Measurements from ENCODE around the gene NPIPB8. TPM values are rescaled to one million over a fixed set of nuclear protein-coding genes. Genes with fewer than 3 reads are reported as not detected.
"Not testable (repeated sequence)": the region's sequence is repeated elsewhere in the genome, so short reads cannot be mapped to it uniquely, and the experiment has no call there.

NPIPB8 gene
- total RNA-seq, 1 donor from 2014 or later = 1.6 TPM

DNA sequence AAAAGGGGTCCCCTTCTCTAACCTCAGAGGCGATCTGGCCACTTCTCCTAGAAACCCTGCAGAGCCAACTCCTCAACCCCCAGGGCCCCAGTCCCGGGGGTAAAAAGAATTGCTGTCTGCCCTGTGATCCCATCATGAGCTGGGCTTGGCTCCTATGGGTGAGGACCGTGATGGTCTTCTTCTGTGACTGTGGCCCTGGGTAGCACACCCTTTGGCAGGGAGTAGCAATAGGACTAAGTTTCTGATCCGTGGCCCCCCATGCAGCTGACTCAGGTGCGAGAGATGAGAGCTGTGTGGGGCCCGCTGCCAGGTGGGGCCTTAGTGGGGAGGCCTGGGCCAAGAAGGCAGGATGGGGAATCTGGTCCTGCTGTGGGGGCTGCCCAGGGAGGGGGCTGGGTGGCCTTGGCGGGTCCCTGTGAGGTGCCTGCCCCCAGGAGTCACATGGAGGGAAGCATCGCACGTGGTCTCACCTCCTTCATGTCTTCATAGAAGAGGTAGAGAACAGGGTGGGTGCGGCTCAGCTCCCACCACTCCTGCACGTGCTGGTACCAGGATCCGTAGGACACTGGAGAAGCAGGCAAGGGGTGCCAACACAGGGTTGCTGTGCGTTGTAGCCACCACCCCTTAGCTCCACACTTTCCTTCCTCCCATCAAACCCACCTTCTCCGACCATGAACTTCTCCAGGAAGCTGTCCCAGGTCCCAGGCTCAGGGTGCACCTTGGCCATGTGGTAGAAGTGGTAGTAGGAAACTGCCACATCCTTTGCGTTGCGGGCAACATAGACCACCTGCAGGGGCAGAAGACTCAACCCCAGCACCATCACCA lies 31.4 kb upstream of the NPIPB8 start:
- intact Hi-C loops (cut with micrococcal nuclease) = no loop called here

DNA sequence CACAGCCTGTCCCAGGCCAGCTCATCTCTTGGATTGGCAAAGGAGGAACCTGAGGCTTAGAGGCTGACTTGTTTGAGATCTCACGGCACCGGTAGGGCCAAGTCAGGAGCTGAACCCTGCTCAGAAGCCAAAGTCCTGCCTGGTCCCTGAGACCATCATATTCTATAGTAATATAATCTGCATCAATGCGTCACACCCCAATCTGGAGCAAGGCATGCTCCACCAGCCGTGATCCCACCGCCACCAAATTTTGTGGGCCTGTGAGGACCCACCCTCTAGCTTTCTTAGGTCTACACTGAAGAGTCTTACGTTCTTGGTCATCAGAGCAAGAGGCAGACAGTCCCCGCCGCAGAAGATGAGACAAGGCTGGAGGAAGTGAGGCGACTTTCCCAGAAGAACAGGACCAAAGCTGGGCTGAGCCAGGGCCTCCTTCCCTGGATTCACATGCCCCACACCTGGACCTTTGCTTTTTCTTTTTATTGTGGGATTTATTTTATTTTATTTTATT lies 30.7 kb upstream of the NPIPB8 start:
- intact Hi-C loops (cut with micrococcal nuclease) = no loop called here

DNA sequence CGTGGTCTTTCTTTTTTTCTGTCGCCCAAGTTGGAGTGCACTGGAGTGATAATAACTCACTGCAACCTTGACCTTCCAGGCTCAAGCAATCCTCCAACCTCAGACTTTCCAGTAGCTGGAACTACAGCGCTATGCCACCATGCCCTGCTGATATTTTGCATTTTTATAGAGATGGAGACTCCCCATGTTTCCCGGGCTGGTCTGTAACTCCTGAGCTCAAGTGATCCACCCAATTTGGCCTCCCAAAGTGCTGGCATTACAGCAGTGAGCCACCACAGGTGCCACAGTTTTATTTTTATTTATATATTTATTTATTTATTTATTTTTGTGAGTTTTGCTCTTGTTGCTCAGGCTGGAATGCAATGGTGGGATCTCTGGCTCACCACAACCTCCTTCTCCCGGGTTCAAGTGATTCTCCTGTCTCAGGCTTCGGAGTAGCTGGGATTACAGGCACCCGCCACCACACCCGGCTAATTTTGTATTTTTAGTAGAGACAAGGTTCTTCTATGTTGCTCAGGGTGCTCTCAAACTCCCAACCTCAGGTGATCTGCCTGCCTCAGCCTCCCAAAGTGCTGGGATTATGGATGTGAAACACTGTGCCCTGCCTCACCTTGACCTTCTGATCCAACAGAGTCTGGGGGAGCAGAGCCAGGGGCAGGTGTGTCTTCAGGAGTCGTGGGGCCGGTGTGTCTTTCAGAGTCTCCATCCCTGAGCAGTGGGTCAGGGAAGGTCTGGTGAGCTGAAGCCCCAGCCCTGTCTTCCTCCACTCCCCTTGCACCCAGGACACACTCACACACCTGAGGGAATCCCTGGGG lies 30.0 kb upstream of the NPIPB8 start:
- intact Hi-C loops (cut with micrococcal nuclease) = not testable (repeated sequence)

- intact Hi-C loops (cut with micrococcal nuclease) = not testable (repeated sequence)
These were observed 29.4 kb upstream of the NPIPB8 start for GRCh38 chr16:28608496-28608808.

- intact Hi-C loops (cut with micrococcal nuclease) = not testable (repeated sequence)
These were observed 28.8 kb upstream of the NPIPB8 start for GRCh38 chr16:28608867-28609596.

GRCh38 chr16:28609631-28610594 lies 28.0 kb upstream of the NPIPB8 start, which contains the start of gene SULT1A1:
SULT1A1 (minus strand) TSS chr16:28610044; CDS start chr16:28608855, 1,189 bp downstream.
- intact Hi-C loops (cut with micrococcal nuclease) = no loop called here

DNA sequence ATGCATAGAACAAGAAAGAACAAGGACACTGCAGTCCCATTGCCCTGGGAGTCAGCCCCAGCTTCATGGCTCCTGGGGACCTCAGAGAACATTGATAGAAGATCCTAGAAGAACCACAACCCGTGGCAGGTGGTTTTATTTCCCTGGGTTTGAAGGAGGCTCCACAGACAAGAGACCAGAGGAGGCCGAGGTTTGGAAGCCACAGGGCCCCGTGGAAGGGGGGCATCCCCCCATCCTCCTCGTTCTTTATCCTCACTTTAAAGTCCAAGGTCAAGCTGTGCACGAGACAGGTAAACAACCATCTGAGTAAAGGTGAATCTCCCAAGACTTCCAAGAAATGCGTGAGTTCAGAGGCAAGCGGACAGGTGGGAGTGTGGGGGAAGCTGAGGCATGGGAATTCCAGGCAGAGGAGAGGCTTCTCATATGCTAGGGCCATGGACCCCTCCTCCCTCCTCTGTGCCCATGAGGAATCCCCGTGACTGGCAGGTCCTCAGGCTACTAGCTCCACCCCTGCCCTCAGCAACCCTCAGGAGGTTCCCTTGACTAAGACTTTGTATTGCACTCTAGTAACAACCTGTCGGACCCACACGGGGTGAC lies 27.2 kb upstream of the NPIPB8 start:
- intact Hi-C loops (cut with micrococcal nuclease) = no loop called here

DNA sequence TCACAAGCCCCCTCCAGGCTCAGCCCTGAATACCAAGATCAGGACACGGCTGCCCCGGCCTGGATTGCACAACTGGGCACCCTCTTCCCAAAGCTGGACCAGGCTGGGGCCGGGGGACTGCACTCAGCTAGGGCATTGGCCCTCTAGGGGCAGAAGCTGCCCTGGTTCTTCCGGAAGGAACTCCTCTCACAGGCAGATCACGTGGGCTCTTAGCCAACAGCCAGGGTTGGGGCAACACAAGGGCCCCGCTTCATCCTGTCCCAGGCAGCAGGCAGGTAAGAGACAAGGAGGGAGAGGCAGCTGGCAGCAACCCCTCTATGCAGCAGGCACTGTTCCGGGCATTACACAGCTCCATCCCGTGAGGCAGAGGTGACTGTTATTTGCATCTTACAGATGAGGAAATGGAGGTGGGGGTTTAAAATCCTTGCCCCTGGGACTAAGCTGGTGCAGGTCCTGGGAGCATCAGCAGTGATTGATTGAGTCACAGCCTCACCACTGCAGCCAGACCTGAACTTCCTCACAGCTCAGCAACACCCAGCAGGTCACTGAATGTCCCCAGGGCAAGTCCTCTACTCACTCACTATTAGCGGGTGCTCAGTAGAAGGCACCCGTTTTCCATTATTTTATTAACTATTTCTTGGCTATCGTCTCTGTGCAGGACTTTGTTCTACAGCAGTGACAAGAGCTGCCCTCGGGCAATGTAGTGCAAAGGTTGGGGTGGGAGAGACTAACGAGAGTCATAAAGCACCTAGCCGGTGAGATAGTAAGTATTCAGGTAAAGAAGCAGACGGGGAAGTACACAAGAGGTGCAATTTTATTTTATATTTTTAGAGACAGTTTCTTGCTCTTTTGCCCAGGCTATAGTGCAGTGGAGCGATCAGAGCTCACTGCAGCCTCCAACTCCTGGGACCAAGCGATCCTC lies 25.2 kb upstream of the NPIPB8 start:
- intact Hi-C loops (cut with micrococcal nuclease) = not testable (repeated sequence)

- intact Hi-C loops (cut with micrococcal nuclease) = not testable (repeated sequence)
These were observed 24.0 kb upstream of the NPIPB8 start for GRCh38 chr16:28613912-28614311.

- intact Hi-C loops (cut with micrococcal nuclease) = not testable (repeated sequence)
These were observed 23.3 kb upstream of the NPIPB8 start for GRCh38 chr16:28614561-28614960.

GRCh38 chr16:28615486-28616223 lies 22.2 kb upstream of the NPIPB8 start:
- intact Hi-C loops (cut with micrococcal nuclease) = not testable (repeated sequence)

DNA sequence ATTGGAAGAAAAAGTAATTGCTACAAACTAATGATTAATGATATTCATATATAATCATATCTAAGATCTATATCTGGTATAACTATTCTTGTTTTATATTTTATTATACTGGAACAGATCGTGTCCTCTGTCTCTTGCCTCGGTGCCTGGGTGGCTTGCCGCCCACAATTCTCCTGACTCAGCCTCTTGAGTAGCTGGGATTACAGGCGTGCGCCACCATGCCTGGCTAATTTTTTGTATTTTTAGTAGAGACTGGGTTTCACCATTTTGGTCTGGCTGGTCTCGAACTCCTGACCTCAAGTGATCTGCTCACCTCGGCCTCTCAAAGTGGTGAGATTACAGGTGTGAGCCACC lies 21.7 kb upstream of the NPIPB8 start:
- intact Hi-C loops (cut with micrococcal nuclease) = not testable (repeated sequence)

GRCh38 chr16:28616636-28617035 lies 21.2 kb upstream of the NPIPB8 start:
- intact Hi-C loops (cut with micrococcal nuclease) = no loop called here

DNA sequence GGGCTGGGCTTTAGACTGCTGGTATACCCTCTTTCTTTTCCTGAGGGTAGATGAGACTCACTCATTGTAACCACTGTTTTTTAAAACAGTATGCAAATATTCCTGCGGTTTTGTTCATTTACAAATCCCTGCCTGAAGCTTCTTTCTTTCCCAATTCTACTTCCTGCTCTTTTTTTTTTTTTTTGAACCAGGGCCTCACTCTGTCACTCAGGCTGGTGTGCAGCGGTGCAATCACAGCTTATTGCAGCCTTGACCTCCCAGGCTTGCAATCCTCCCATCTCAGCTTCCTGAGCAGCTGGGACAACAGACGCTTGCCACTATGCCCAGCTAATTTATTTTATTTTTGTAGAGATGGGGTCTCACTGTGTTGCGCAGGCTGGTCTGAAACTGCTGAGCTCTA lies 20.0 kb upstream of the NPIPB8 start:
- intact Hi-C loops (cut with micrococcal nuclease) = no loop called here

DNA sequence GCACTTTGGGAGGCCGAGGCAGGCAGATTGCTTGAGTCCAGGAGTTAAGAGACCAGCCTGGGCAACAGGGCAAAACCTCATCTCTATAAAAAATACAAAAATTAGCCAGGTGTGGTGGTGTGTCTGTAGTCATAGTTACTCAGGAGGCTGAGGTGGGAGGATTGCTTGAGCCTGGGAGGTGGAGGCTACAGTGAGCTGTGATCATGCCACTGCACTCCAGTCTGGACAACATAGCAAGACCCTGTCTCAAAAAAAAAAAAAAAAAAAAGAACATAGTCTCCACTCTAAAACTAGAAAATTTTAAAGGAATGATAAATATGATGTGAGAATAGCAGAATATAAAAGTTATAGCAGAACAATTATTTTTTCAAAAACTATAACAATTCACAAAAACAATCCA lies 17.5 kb upstream of the NPIPB8 start:
- intact Hi-C loops (cut with micrococcal nuclease) = loop anchor here (10.0 kb wide), 1 partner anchor 126 kb away; the partner anchor contains the start of genes APOBR and CLN3

GRCh38 chr16:28621481-28622155 lies 16.2 kb upstream of the NPIPB8 start:
- intact Hi-C loops (cut with micrococcal nuclease) = loop anchor here (10.0 kb wide), 1 partner anchor 127 kb away; the partner anchor contains the start of genes APOBR and CLN3

DNA sequence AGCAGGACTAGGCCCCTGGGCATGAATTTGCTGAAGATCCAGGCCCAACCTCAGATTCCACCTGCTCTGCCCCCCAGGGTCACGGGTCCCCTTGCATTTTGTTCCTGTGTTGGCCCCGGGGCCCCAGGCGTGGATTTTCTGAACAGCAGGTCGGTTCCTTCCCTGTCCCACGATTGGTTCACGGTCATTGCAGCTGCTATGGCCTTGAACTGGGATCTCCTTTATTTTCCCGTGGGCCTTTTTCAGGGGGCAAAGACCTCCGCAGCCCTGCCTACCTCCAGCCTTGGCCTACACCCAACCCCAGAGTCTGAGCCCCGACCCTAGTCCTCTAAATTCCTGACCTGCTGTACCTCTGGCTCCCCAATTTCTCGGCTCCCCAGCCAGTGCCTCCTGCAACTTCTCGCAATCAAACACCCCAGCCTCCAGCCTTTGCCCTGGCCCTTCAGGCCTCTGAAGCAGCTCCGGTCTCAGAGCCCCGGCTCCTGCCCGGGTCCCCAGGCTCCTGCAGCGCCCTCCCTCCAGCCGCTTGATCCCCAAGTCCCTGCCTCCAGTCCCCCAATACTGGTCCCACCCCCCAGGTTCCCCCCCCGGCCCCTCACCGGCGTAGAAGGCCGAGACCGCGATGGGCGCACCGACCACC lies 15.2 kb upstream of the NPIPB8 start:
- intact Hi-C loops (cut with micrococcal nuclease) = loop anchor here (1.0 to 10.0 kb wide), 2 partner anchors 128 to 345 kb away; partner anchors contain the start of genes APOBR and CLN3

Measured in T-helper 1 cell treated with Interleukin-12 subunit alpha and Interleukin-12 subunit beta and Interleukin-4 antibody, amounts not matched to agents 30 ng/mL and 1 ng/mL, for 36 hours (primary cell).